ENCODE results near the gene PCSK7.

Gene PCSK7

DNA sequence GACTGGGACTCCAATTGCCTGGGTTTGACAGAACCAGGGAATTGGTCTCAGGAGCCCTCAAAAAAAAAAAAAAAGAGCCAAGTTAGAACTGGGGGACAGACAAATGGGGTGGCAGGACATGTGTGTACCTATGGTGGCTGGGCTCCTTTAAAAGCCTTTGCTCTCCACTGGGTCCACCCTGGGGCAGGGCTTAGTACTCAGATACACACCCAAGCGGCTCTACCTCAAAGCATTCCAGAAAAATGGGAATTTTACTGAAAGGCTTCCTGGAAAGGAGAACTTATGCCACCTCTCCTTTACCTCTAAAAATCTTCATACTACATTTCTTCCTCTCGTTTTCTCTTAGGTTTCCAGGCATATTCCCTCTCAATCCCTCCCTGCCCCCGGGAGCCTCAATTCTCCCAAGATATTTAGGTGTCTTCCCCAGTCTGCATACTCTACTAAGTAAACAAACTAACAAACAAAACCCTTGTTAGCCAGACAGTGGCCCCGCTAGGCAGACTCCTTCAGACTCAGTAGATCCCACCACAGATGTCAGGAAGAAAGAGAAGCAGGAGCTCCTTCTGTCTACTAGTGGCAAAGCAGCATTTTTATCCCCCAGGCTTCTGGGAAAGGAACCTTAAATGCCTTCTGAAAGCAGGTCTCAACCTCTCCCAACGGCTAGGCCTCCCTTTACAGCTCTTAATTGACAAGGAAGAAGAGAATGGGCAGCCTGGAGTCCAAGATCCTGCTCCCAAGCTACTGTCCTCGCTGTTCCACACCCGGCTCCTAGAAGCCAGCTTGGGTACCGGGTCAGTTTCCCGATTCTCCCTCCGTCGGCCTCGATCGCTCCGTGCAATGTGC lies 653 bp downstream of the PCSK7 start:
- DNase-seq, result no peak

GRCh38 chr11:117230286-117230961 lies 1.4 kb downstream of the PCSK7 start:
- peak; percentile 18 for DNase-seq

- DNase-seq, result no peak
Observed at GRCh38 chr11:117229931-117230285, 2.0 kb downstream of the PCSK7 start.

DNA sequence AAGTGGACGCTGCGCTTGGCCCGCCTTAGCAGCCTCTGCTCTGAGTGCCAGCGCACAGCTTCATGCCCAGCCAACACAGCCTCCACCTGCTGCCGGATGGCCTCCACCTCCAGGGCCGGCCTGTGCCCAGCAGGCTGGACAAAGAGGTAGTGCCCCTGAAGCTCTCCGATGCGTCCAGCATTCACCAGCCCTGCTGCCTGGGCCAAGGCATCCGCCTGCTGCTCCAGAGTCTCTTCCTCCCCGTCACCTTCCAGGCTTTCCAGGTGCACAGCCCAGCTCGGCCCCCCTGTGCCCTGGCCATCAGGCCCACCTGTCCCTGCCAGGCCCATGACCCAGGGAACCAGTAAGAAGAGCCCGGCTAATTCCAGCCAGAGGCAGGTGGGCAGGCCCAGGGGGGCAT lies 2.5 kb downstream of the PCSK7 start:
- DNase-seq, result no peak

GRCh38 chr11:117228091-117228490 lies 3.8 kb downstream of the PCSK7 start:
- no peak for DNase-seq

DNA sequence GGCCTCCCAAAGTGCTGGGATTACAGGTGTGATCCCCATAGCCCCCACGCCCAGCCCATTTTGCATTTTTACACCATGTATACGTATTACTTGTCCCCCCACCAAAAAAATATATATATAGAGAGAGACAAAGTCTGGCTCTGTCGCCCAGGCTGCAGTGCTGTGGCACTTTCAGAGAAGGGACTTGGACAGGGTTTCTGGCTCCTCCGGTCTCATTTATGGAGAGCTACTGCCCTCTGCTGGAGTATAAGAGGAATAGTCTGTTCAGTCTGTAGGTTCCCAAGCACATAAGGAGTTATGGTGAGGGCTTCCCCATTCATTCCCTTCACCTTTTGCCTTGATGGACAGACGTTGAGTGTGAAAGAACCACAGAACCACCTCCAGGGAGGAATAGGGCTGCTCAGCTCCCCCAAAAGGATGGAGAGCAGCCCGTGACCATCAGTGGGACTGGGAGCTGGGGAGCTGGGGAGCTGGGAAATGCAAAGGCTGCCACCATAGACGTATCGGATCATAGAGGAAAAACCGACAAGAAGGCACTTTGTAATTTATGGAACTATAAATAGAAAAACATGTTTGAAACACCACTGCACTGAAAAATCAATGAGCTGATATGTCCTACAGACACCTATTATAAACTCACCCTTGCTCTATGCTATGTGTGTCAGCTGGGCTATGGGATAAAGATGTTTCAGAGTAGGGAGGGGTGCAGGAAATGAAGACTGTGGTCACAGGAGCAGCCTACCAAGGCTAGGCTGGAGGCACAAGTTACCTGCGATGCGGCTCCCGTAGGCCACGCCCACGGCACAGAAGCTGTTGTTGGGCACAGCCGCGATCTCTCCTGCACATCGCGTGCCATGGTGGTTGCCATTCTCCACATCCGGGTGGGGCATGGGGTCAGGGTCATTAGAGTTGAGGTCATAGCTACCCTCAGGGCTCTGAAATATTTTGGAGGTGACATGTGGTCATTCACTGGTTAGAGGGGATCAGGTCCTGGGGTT lies 5.2 kb downstream of the PCSK7 start:
- peak; percentile 32 for DNase-seq

GRCh38 chr11:117225553-117226170 lies 6.2 kb downstream of the PCSK7 start:
- no peak for DNase-seq

DNA sequence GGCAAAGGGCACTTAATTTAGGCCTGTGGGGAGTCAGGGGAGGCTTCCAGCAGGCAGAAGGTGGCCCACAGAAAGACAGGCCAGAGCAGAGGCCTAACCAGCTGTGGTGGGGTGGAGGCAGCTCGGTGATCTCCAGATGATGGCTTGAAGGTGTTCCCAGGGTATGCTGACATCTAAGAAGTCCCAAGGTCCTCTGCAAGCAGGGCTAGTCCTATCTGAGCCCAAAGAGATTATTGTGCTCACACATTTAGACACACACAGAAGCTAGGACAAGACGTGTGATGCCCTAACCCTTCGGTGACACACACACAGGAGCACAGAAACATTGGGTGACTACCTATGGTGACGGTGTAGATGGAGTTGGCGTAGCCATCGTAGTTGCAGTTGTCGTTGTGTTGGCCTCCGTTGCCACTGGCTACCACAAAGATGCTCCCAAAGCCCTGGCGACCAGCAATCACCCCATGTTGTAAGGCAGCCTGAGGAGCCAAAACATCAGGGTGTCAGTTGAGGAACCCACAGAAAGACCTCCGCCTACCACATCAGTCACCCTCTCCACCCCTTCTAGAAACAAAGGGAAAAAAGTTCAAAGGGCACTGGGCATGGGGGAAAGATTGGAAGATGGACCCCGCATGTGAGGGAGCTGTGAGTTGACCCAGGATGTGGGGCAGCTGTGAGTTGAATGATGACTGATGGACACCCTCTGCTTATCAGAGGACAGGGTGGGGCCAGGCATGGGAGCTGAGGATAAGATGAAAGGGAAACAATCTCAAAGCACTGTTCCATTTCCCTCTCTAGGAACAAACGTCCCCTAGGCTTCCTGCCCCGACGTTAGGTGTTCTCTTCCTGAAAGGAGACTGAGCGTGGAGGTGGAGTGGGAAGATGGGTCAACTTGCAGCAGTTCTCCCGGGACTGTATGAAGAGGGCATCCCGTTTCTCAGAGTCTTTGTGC lies 7.9 kb downstream of the PCSK7 start:
- no peak for DNase-seq

DNA sequence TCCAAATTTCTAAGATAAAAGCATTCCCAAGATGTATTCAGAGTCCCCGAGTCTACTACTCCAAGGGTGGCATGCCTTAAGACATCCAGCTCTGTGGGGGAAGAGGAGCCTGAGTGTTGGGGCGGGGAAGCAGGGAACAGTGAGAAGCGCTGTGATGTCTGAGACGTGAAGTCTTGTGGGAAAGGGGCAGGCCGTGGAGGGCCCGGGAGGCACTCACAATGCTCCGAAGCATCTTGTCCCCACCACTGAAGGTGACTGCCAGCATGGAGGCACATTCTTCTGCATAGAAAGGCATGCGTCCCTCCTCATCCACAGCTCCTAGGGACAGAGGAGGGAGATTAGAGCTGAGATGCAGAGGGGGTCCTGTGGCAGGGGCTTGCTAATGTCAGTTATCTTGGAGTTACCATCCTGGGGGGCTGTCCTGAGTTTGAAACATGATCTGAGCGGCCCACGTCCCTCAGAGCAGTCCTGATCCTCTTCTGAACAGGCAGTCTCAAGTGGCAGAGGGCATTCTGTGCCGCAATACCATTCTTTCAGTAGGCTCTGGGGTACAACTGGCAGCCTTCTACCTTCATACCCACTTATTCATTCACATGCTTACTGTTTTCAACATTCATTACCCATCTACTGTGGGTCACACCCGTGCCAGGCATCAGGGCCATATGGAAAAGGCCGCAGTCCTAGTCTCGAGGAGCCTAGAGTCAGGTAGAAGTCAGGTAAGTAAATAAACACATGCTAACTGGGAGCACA lies 8.7 kb downstream of the PCSK7 start:
- no peak for DNase-seq

GRCh38 chr11:117221775-117222517 lies 9.9 kb downstream of the PCSK7 start:
- DNase-seq, result no peak

DNA sequence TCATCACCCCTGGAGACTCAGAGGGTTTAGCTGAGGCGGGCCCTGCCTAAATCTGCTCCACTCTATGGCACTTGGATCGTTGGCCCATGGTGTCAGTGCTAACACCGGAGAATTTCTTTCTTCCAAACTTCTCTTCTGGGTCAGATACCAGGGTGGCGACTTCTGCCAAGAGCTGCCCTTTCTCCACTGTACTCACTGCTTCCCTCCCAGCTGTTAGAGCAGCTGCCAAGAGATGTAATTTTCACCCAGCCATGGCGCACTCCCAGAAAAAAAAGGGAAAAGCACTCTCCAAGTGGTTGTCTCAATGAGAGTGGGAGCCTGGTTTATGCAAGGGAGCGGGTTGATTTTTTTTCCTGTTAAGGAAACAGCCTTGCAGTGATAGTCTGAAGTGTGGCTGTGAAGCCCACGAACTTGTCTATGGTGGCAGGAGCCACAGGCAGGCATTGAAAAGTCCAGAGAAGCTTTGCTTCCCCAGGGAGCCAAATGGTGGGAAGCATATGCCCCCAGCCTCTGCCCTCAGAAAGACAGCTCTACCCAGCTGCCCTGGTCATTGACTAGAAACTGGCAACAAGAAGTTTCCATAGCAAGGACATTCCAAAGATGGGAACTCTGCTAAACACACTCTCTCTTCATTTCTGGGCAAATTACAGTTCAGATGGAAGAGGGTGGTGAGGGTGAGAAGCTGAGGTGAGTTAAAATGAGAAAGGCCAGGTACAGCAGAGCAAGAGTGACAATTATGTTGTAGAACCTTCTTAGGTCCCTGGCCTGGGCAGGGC lies 10.7 kb downstream of the PCSK7 start:
- no peak for DNase-seq

GRCh38 chr11:117220568-117220967 lies 11.3 kb downstream of the PCSK7 start:
- DNase-seq, result no peak

GRCh38 chr11:117219995-117220394 lies 11.9 kb downstream of the PCSK7 start:
- DNase-seq, result no peak

- DNase-seq, result no peak
Observed at GRCh38 chr11:117219455-117219854, 12.4 kb downstream of the PCSK7 start.

DNA sequence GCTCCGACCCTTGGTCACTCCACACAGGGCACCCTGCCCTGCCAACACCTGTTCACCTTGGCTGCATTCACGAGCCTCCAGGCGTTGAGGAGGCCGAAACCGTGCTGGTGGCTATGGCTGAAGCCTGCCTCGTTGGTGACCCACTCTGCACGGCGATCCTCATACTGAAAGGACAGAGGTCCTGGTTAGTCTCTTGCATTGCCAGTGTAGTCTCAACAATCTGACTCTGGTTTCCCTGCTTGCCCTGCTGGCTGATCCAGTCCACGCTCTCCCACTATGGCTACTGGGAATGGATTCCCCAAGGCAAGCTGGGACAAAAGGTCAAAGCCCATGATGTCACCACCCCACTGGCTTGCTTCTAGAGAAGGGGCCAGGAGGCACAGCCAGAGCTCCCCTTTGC lies 12.9 kb downstream of the PCSK7 start:
- DNase-seq, result no peak

- no peak for DNase-seq
Observed at GRCh38 chr11:117218133-117218915, 13.5 kb downstream of the PCSK7 start.

GRCh38 chr11:117217141-117218084 lies 14.5 kb downstream of the PCSK7 start:
- DNase-seq, result no peak
